K562 (cell line): ENCODE data around the gene STRA6. TPM values are rescaled to one million over a fixed set of nuclear protein-coding genes. Genes with fewer than 3 reads are reported as not detected.
A peak's percentile ranks its signal among the peaks of the same experiment; 100 is the strongest.

Experiments used
- ATAC-seq: fragments of 200-7000 bp; cut with Tn5 transposase; 3 replicates; pipeline ENCODE4 v1.9.1; 2020; ENCODE audit warnings: moderate library complexity
- BruUV-seq: library from RNA; stranded (reverse); fragments of 400-500 nt; replicated peaks from 2 replicates; lab custom pipeline; 2021; lab: Mats Ljungman, UMichigan
- CTCF ChIA-PET: fragments of 300-600 bp; formaldehyde crosslinking; extraction: SDS; loops from one replicate; lab custom pipeline; 2021; ENCODE audit warnings: low intra/inter-chr PET ratio; lab: Yijun Ruan, JAX
- POLR2A ChIA-PET: fragments of 300-600, 350-650 bp; sonication (Branson Sonifier 250); formaldehyde crosslinking; extraction: SDS; loops from one replicate; lab custom pipeline; 2021; ENCODE audit warnings: antibody characterized with exemption, inconsistent platforms; lab: Yijun Ruan, JAX
- DNase-seq, 4 experiments: peaks; one replicate each; pipeline versions ENCODE4 v3.0.0 to v3.0.0-alpha.2; 2011 to 2018; ENCODE audit warnings: low spot score in 3 of 4, mixed read lengths in 3 of 4; ENCODE audit errors: extremely low read depth in 1 of 4
- FAIRE-seq: peaks from 2 replicates; lab custom pipeline; 2011; peaks lifted over from hg19 to GRCh38; lab: Jason Lieb, UNC
- H2AFZ ChIP-seq: 2 replicates; pipeline ENCODE4 v1.6.0; 2011; ENCODE audit warnings: low read depth, low read length, control low read depth, inconsistent platforms
- H3K27ac ChIP-seq: fragments of 200-600 bp; 3 replicates; pipeline ENCODE4 v1.8.0; 2011; ENCODE audit warnings: low read depth, mild to moderate bottlenecking, control low read depth, inconsistent platforms, low read length, moderate library complexity, mixed read lengths; ENCODE audit errors: extremely low read depth
- H3K27me3 ChIP-seq, 2 experiments: fragments of 300-600 bp in 1 of 2; 2 replicates in 1 of 2; 3 replicates in 1 of 2; pipeline versions ENCODE4 v1.6.0 to v1.8.0; 2011; ENCODE audit warnings: inconsistent platforms in 2 of 2, low read length in 2 of 2, mild to moderate bottlenecking in 1 of 2, mixed read lengths in 1 of 2, moderate library complexity in 1 of 2; ENCODE audit not compliant: control insufficient read depth in 2 of 2, insufficient read depth in 2 of 2
- H3K36me3 ChIP-seq: fragments of 300-600 bp; 3 replicates; pipeline ENCODE4 v1.8.0; 2011; ENCODE audit warnings: mild to moderate bottlenecking, low read length, inconsistent platforms; ENCODE audit not compliant: control insufficient read depth, insufficient read depth
- H3K4me1 ChIP-seq, 2 experiments: fragments of 200-600 bp in 1 of 2; replicated peaks in 1 of 2; 2 replicates in 1 of 2; 3 replicates in 1 of 2; pipeline versions ENCODE4 v1.5.1 to v1.8.0; 2011; ENCODE audit warnings: inconsistent platforms in 2 of 2, low read length in 2 of 2, mild to moderate bottlenecking in 1 of 2, mixed read lengths in 1 of 2, moderate library complexity in 1 of 2; ENCODE audit not compliant: control insufficient read depth in 2 of 2, insufficient read depth in 2 of 2
- H3K4me2 ChIP-seq: 2 replicates; pipeline ENCODE4 v1.6.1; 2011; ENCODE audit warnings: low read length, control low read depth, inconsistent platforms, mixed read lengths; ENCODE audit not compliant: insufficient read depth
- H3K4me3 ChIP-seq: fragments of 200-600 bp; sonication (generic), shearing (Covaris generic); 2 replicates; pipeline ENCODE4 v1.5.1; 2016; ENCODE audit warnings: control low read depth, inconsistent platforms
- H3K79me2 ChIP-seq: fragments of 200-600 bp; 3 replicates; pipeline ENCODE4 v1.8.0; 2011; ENCODE audit warnings: low read length, inconsistent platforms; ENCODE audit not compliant: control insufficient read depth, insufficient read depth
- H3K9ac ChIP-seq, 2 experiments: 2 replicates each; pipeline versions ENCODE4 v1.6.0 to v1.6.1; 2011; ENCODE audit warnings: low read depth in 2 of 2, low read length in 2 of 2, control low read depth in 1 of 2, inconsistent platforms in 1 of 2, mild to moderate bottlenecking in 1 of 2, mixed read lengths in 1 of 2; ENCODE audit not compliant: insufficient read depth in 1 of 2
- H3K9me1 ChIP-seq: one replicate; pipeline ENCODE4 v1.6.0; 2011; ENCODE audit warnings: inconsistent platforms, mild to moderate bottlenecking, low read length, moderate library complexity; ENCODE audit not compliant: control insufficient read depth, insufficient read depth
- H3K9me3 ChIP-seq: replicated peaks from 2 replicates; pipeline ENCODE4 v1.5.1; 2011; ENCODE audit warnings: low read depth, low read length, inconsistent platforms; ENCODE audit not compliant: control insufficient read depth, insufficient read depth
- H4K20me1 ChIP-seq: replicated peaks from 2 replicates; pipeline ENCODE4 v1.6.1; 2011; ENCODE audit warnings: low read length, inconsistent platforms, mixed read lengths; ENCODE audit not compliant: control insufficient read depth, insufficient read depth
- ARID4B ChIP-seq: sonication (generic); formaldehyde crosslinking; IDR thresholded peaks from 2 replicates; pipeline ENCODE4 v1.8.0; 2022; ENCODE audit warnings: mild to moderate bottlenecking, missing genetic modification reagents
- CEBPB ChIP-seq: fragments of 450-650 bp; IDR thresholded peaks from 2 replicates; pipeline ENCODE4 v1.6.1; 2016; ENCODE audit warnings: missing genetic modification characterization, missing compliant biosample characterization
- CHD4 ChIP-seq: fragments of 200-600 bp; sonication (generic); IDR thresholded peaks from 3 replicates; pipeline ENCODE4 v1.6.1; 2012; ENCODE audit warnings: low read depth, mild to moderate bottlenecking, mixed read lengths, low read length, inconsistent platforms; ENCODE audit not compliant: insufficient read depth, insufficient replicate concordance, poor library complexity, severe bottlenecking
- MAFK ChIP-seq: IDR thresholded peaks from 2 replicates; pipeline ENCODE4 v1.6.1; 2011; ENCODE audit warnings: low read length, improper control_type of control experiment
- TEAD2 ChIP-seq: fragments of 450-650 bp; IDR thresholded peaks from 2 replicates; pipeline ENCODE4 v1.6.1; 2016; ENCODE audit warnings: missing genetic modification characterization, control low read depth, missing compliant biosample characterization
- WGBS: fragments of 100-300 bp; shearing (Covaris generic); methylation state at CpG from one replicate; pipeline ENCODE4 v1.1.6; 2016; ENCODE audit warnings: low coverage, mixed read lengths; ENCODE audit not compliant: insufficient coverage; ENCODE audit errors: missing lambda C conversion rate; 5-methylcytosine and 5-hydroxymethylcytosine counted together
- in situ Hi-C: fragments of 300-500 bp; cut with MboI; formaldehyde crosslinking; loops from 4 replicates; pipeline ENCODE4 v1.15.0; 2018; ENCODE audit warnings: inconsistent platforms, mixed read lengths
- intact Hi-C: fragments of 100-400 bp; cut with micrococcal nuclease; formaldehyde crosslinking; loops from 2 replicates; pipeline ENCODE4 v1.14.2; 2022
- polyA plus RNA-seq, 8 experiments: library from polyadenylated mRNA; depleted of rRNA in 4 of 8; stranded (reverse) in 5 of 8; unstranded in 3 of 8; fragments of >200 nt; fragmentation: Nextera tagmentation in 2 of 8; fragmentation: Illumina TruSeq in 1 of 8; extraction: Ambion mirVana in 2 of 8; extraction: Trizol in 1 of 8; gene quantifications; 2 replicates each; pipeline versions ENCODE4 v1.2.1 to v1.2.3, GENCODE V29; 2011 to 2014; ENCODE audit warnings: inconsistent platforms in 1 of 8, missing spikeins in 1 of 8
- total RNA-seq, 7 experiments: library from RNA; depleted of rRNA in 6 of 7; stranded (reverse); fragments of >200 nt in 6 of 7; fragmentation: Illumina TruSeq in 2 of 7; extraction: Trizol in 2 of 7; gene quantifications; 2 replicates each; pipeline versions ENCODE4 v1.2.1 to v1.2.3, GENCODE V29; 2011 to 2021; ENCODE audit warnings: low replicate concordance in 1 of 7
- TF ChIP-seq, protein P1 (sequence below), 2 experiments: fragments of 450-650 bp; formaldehyde crosslinking in 1 of 2; IDR thresholded peaks; 2 replicates each; pipeline versions ENCODE4 v1.4.0 to v1.6.1; 2014 to 2020; ENCODE audit warnings: mild to moderate bottlenecking in 2 of 2, borderline replicate concordance in 1 of 2, low read depth in 1 of 2

The STRA6 gene
- total and polyA plus RNA-seq, 9 of the 15 experiments (the other 6 are each of a cell fraction or from before 2014, with no cell fraction given), result 0.04 to 2.0 (median 0.43) TPM; not detected in 2

DNA sequence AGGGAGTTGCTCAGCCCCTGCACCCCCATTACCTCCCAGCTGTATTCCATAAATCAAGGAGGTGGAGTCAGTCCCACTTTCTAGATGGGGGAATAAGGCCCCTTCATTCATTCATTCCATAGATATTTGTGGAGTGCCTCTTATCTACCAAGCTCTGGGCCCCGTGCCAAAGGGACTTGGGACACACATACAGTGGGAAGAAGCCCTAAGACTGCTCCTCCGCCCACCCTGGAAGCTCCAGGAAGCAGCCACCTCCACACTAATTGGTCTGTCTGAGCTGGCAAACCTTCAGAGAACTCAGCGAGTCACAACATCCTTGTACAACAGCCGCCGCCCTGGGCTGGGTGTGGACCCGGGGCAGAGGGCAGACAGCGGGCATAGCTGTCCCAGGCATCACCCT is 6.4 kb downstream of the STRA6 start:
- no peaks in the 10 kb centered on the region for H3K79me2 ChIP-seq
- H3K27me3 ChIP-seq, result peaks cover 0 to 72% of the 10 kb centered on the region in 2 experiments; a peak in 3 of 5 replicates
- DNase-seq, result no peak
- FAIRE-seq, result no peak
- ChIA-PET CTCF (no interaction called here), POLR2A (no interaction called here)
- no peaks in the 10 kb centered on the region for H3K9me1 ChIP-seq
- peak overlapping the region in 1 of 2 experiments; percentile 26; a peak in 1 of 4 replicates for H3K9ac ChIP-seq
- H3K4me2 ChIP-seq, result no peak overlapping the region
- no peaks in the 10 kb centered on the region for H3K9me3 ChIP-seq
- no peak overlapping the region for H3K4me3 ChIP-seq
- BruUV-seq, result no TSS peak
- no peak overlapping the region for H2AFZ ChIP-seq
- in situ Hi-C loops, result no loop called here
- ATAC-seq, result no peak
- no peak overlapping the region for H3K27ac ChIP-seq
- 0 out of 2 replicates have a peak, but pooled peaks cover 15% of the 10 kb centered on the region for H4K20me1 ChIP-seq
- H3K4me1 ChIP-seq, result peaks cover 0 to 1% of the 10 kb centered on the region in 2 experiments; a peak in 2 of 5 replicates
- intact Hi-C loops, result no loop called here
- no peaks in the 10 kb centered on the region for H3K36me3 ChIP-seq
- WGBS, result 0% methylated on average over 7 of the region's 7 CpGs
- TF ChIP-seq, protein P1, sequence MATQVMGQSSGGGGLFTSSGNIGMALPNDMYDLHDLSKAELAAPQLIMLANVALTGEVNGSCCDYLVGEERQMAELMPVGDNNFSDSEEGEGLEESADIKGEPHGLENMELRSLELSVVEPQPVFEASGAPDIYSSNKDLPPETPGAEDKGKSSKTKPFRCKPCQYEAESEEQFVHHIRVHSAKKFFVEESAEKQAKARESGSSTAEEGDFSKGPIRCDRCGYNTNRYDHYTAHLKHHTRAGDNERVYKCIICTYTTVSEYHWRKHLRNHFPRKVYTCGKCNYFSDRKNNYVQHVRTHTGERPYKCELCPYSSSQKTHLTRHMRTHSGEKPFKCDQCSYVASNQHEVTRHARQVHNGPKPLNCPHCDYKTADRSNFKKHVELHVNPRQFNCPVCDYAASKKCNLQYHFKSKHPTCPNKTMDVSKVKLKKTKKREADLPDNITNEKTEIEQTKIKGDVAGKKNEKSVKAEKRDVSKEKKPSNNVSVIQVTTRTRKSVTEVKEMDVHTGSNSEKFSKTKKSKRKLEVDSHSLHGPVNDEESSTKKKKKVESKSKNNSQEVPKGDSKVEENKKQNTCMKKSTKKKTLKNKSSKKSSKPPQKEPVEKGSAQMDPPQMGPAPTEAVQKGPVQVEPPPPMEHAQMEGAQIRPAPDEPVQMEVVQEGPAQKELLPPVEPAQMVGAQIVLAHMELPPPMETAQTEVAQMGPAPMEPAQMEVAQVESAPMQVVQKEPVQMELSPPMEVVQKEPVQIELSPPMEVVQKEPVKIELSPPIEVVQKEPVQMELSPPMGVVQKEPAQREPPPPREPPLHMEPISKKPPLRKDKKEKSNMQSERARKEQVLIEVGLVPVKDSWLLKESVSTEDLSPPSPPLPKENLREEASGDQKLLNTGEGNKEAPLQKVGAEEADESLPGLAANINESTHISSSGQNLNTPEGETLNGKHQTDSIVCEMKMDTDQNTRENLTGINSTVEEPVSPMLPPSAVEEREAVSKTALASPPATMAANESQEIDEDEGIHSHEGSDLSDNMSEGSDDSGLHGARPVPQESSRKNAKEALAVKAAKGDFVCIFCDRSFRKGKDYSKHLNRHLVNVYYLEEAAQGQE (IDR thresholded peaks at IDR 0.05; ENCODE audit: borderline replicate concordance), result no peak
- TF ChIP-seq, protein P1 (CRISPR knock-in tag; IDR thresholded peaks at IDR 0.05; ENCODE audit: low read depth), result no peak
- TF ChIP-seq CHD4, result no peak
- TF ChIP-seq MAFK, result no peak
- TF ChIP-seq ARID4B (CRISPR knock-in tag), result no peak
- no peak for TF ChIP-seq CEBPB (tag)
- TF ChIP-seq TEAD2, result no peak
